ENCODE measurements around the gene NBEAL2.

GRCh38 chr3:46991406-46992165, 12.1 kb downstream of the NBEAL2 start:
- TF ChIP-seq CTCF (conservative IDR thresholded peaks at IDR 0.05 in 1 of 2, IDR thresholded peaks at IDR 0.05 in 1 of 2; ENCODE audit: low read depth in 1 of 2, low read length in 2 of 2), result no peak
- no peak for TF ChIP-seq EZH2 (IDR thresholded peaks at IDR 0.05; ENCODE audit: low read length, missing control alignments)

Measured in fibroblast of lung (primary cell).